Measurements from ENCODE around the gene FAM174B. TPM values are rescaled to one million over a fixed set of nuclear protein-coding genes. Genes with fewer than 3 reads are reported as not detected.
A peak's percentile ranks its signal among the peaks of the same experiment; 100 is the strongest.

The FAM174B gene
- total RNA-seq, 1 donor from 2014 or later, result 57.7 TPM

DNA sequence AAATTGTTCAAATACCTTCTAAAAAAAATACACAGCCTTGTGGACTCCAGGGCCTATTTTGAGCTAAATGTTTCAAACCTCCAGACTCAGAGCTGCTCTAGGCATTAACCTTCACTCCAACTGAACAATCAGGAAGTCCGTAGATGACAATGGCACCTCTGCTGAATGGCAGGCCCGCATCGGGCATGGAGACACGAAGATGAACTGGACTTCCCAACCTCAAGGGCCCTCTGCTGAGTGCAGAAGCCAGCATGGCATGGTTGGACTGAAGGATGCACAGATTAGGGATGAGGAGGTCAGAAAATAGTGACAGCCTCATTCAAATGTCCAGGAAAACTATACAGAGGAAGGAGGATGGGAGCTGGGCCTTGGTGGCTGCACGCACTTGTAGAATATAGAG, 2.2 kb downstream of the FAM174B start:
- Histone ChIP-seq H3K27me3 (ENCODE audit: low read depth) (no peaks in the 10 kb centered on the region), H3K4me3 (peak overlapping the region; percentile 61), H3K27ac (peak overlapping the region; percentile 51), H3K4me1 (peaks cover 14% of the 10 kb centered on the region), H3K9me3 (no peaks in the 10 kb centered on the region), H3K36me3 (no peaks in the 10 kb centered on the region)
- TF ChIP-seq, protein P1, sequence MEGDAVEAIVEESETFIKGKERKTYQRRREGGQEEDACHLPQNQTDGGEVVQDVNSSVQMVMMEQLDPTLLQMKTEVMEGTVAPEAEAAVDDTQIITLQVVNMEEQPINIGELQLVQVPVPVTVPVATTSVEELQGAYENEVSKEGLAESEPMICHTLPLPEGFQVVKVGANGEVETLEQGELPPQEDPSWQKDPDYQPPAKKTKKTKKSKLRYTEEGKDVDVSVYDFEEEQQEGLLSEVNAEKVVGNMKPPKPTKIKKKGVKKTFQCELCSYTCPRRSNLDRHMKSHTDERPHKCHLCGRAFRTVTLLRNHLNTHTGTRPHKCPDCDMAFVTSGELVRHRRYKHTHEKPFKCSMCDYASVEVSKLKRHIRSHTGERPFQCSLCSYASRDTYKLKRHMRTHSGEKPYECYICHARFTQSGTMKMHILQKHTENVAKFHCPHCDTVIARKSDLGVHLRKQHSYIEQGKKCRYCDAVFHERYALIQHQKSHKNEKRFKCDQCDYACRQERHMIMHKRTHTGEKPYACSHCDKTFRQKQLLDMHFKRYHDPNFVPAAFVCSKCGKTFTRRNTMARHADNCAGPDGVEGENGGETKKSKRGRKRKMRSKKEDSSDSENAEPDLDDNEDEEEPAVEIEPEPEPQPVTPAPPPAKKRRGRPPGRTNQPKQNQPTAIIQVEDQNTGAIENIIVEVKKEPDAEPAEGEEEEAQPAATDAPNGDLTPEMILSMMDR (IDR thresholded peaks at IDR 0.05), result no peak
- intact Hi-C loops (cut with DNase I), result no loop called here
- no peak for ATAC-seq
- DNase-seq, result no peak

DNA sequence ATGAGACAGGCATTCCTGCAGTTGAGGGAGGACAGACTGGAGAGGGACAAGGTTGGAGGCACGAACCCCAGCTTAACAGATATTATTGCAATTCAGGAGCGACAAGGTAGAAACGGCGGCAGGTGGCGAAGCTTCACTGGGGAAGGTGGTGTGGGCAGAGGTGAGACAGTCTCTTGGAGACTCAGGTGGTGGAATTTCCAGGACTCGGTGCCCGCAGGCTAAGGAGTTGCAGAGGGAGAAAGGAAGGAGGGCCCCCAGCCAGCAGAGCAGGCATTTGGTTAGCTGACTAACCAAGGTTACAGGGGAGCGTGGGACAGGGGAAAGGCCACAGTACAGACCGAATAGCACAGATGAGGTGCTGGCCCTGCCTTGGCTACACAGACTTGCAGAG, 3.0 kb downstream of the FAM174B start:
- peak overlapping the region; percentile 6 for H3K4me3 ChIP-seq
- ATAC-seq (no peak), DNase-seq (no peak)
- no peaks in the 10 kb centered on the region for H3K36me3 ChIP-seq
- H3K4me1 ChIP-seq, result peaks cover 14% of the 10 kb centered on the region
- no peaks in the 10 kb centered on the region for H3K27me3 ChIP-seq (ENCODE audit: low read depth)
- TF ChIP-seq, protein P1 (IDR thresholded peaks at IDR 0.05), result no peak
- no peaks in the 10 kb centered on the region for H3K9me3 ChIP-seq
- peak overlapping the region; percentile 51 for H3K27ac ChIP-seq
- intact Hi-C loops (cut with DNase I), result no loop called here

DNA sequence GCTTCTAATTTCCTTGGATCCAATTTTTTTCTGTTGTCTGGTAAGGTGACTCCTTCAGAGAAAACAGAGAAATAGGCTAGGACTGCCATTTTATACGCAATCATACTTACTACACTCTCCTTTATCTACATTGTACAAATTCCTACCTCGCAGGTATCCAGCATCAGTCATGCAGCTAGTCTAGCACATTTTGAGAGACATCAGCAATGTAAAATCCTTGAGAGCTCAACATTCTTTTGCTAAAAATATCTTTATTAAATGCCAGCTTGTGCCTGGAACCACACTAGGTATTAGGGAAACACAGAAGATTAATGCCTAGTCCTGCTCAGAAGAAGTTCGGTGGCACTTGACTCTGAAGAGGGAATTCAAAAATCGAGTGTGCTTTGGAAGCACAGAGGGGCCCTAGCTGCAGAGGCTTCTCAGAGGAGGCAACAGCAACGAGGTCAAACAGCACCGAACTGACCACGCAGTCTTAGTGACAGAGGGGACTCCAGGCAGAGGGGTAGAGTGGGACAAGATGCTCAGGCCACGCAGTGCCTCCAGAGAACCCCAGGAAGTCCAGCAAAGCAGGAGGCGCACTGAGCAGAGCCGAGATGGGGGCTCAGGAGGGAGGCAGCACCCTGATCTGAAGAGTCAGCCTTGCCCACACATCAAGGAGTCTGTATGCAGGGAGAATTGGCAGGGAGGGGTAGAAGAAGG, 3.5 kb downstream of the FAM174B start:
- Histone ChIP-seq H3K27me3 (ENCODE audit: low read depth) (no peaks in the 10 kb centered on the region), H3K36me3 (no peaks in the 10 kb centered on the region), H3K9me3 (no peaks in the 10 kb centered on the region), H3K27ac (peak overlapping the region; percentile 51), H3K4me1 (peaks cover 14% of the 10 kb centered on the region), H3K4me3 (peak overlapping the region; percentile 6)
- TF ChIP-seq, protein P1 (IDR thresholded peaks at IDR 0.05), result no peak
- ATAC-seq (peak in 1 of 2 donors; percentile 36), DNase-seq (no peak)
- intact Hi-C loops (cut with DNase I), result no loop called here

DNA sequence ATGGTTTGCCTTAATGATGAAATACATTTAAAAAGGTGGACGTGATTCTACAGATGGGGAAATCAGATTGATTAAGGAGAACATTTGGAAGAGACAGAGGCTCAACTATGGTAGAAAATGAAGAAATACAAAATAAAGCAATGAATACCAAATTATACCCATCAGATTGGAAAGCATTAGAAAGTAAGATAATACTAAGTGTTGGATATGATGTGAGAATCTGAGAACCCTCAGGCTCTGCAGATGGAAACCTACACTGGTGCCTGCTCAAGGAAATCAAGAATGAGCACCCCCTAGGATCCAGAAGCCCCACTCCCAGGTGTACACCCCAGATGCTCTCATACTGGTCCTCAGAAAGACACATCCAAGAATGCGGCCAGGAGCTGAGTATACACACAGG, 4.6 kb downstream of the FAM174B start:
- DNase-seq, result no peak
- H3K27me3 ChIP-seq (ENCODE audit: low read depth), result no peaks in the 10 kb centered on the region
- H3K27ac ChIP-seq, result peak overlapping the region; percentile 8
- H3K36me3 ChIP-seq, result no peaks in the 10 kb centered on the region
- peaks cover 11% of the 10 kb centered on the region for H3K4me1 ChIP-seq
- intact Hi-C loops (cut with DNase I), result no loop called here
- H3K9me3 ChIP-seq, result no peaks in the 10 kb centered on the region
- TF ChIP-seq, protein P1 (IDR thresholded peaks at IDR 0.05), result no peak
- no peak for ATAC-seq
- H3K4me3 ChIP-seq, result no peak overlapping the region

DNA sequence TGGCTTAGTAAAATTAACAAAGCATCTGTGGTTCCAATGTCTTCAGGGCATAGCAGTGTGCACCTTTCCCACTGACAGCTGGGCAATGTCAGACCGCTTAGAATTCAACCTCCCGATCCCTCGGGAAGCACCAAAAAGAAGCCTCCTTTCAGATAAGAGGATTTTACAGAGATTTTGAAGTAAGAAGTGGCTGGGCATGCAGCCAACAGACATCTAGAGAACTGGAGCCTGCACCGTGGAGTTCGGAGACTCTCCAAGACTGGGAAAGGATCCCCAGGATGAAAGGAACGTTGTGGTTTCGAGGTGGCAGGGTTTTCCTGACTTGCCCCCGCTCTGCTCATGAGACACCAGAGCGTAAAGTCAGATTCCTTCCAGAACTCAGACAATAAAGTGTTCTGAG, 5.3 kb downstream of the FAM174B start:
- ATAC-seq (no peak), DNase-seq (no peak)
- intact Hi-C loops (cut with DNase I), result no loop called here
- Histone ChIP-seq H3K4me1 (peaks cover 9% of the 10 kb centered on the region), H3K36me3 (no peaks in the 10 kb centered on the region), H3K27ac (peak overlapping the region; percentile 8), H3K27me3 (ENCODE audit: low read depth) (no peaks in the 10 kb centered on the region), H3K4me3 (no peak overlapping the region), H3K9me3 (no peaks in the 10 kb centered on the region)
- TF ChIP-seq, protein P1 (IDR thresholded peaks at IDR 0.05), result no peak

Measured in lower lobe of right lung (tissue), 2 donors.